NCI-H2196 (cell line): ENCODE measurements around the gene NEUROG2.
"Not testable (repeated sequence)": the region's sequence is repeated elsewhere in the genome, so short reads cannot be mapped to it uniquely, and the experiment has no call there.

Experiments
- DNase-seq: peaks from one replicate; lab custom pipeline; 2025; ENCODE audit not compliant: unreplicated experiment; lab: John Stamatoyannopoulos, UW

The NEUROG2 gene

DNA sequence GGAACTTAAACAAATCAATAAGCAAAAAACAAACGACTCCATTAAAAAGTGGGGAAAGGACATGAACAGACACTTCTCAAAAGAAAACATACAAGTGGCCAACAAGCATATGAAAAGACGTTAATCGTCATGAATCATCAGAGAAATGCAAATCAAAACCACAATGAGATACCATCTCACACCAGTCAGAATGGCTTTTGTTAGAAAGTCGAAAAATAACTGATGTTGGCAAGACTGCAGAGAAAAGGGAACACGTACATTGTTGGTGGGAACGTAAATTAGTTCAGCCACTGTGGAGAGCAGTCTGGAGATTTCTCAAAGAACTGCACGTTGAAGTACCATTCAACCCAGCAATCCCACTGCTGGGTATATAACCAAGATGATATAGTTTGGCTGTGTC is 23.7 kb downstream of the NEUROG2 start:
- no peak for DNase-seq

DNA sequence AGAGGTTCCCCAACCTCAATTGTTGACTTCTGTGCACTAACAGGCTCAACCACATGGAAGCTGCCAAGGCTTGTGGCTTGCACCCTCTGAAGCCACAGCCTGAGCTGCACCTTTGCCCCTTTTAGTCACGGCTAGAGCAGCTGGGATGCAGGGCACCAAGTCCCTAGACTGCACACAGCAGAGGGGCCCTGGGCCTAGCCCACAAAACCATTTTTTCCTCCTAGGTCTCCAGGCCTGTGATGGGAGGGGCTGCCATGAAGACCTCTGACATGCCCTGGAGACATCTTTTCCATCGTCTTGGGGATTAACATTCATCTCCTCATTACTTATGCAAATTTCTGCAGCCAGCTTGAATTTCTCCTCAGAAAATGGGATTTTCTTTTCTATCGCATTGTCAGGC is 25.2 kb downstream of the NEUROG2 start:
- DNase-seq, result not testable (repeated sequence)

DNA sequence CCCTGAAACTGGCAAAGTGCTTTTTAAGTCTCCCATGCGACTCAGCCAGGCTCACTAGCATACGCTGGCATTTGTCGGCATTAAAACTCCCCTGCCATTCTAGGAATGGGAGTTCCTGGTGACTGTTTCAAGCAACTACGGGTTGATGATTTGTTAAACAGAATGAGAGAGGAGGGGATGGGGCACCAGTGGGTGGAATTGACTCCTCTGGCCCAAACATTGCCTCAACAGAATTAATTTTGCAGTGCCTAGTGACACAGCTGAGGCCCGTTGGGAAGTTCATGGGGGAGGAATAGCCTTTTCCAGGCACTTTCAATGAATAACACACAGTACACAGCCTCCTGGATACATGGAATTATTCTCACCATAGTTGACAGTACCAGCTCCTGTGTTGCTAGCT is 30.1 kb downstream of the NEUROG2 start:
- DNase-seq, result no peak

DNA sequence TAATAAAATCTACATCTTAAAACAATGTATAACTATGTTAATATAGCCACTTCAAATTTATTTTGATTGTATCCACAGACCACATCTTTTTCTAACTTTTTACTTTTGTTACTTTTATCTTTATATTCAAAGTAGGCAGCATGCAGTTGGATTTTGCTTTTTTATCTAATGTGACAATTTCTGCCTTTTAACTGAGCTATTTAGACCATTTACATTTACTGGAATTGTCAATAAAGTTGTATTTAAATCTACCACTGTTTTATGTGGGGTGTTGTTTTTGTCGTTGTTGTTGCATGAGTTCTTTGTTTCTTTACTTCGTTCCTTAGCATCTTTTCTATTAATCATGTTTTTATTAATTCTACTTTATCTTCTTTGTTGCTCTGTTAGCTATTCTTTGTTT is 42.0 kb downstream of the NEUROG2 start:
- no peak for DNase-seq

DNA sequence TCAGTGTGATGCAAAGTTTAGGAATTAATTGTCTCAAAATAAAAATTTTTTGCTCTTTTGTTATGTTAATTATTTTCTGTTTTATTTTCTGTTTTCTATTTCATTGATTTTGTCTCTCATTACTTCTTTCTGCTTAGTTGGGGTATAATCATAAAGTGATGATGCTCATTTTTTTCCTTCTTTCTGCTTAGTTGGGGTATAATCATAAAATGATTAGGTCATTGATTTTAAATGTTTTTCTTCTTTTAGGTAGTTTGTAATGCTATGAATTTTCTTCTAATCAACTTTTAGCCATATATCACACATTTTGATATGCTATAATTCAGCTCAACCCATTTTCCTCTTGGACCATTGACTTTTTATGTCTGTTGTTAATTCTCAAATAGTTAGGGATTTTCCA is 43.7 kb downstream of the NEUROG2 start:
- no peak for DNase-seq
